GM20000 (cell line): ENCODE results near the gene DHX58.
"Not testable (repeated sequence)": the region's sequence is repeated elsewhere in the genome, so short reads cannot be mapped to it uniquely, and the experiment has no call there.

Source experiments
- DNase-seq: peaks from one replicate; pipeline ENCODE4 v3.0.0; 2012; ENCODE audit warnings: low spot score
- TF ChIP-seq, protein P1 (sequence below): IDR thresholded peaks from 2 replicates; pipeline ENCODE4 v1.5.1; 2012; ENCODE audit warnings: mild to moderate bottlenecking, control low read depth; ENCODE audit errors: extremely low read depth, missing control alignments

DHX58 gene

DNA sequence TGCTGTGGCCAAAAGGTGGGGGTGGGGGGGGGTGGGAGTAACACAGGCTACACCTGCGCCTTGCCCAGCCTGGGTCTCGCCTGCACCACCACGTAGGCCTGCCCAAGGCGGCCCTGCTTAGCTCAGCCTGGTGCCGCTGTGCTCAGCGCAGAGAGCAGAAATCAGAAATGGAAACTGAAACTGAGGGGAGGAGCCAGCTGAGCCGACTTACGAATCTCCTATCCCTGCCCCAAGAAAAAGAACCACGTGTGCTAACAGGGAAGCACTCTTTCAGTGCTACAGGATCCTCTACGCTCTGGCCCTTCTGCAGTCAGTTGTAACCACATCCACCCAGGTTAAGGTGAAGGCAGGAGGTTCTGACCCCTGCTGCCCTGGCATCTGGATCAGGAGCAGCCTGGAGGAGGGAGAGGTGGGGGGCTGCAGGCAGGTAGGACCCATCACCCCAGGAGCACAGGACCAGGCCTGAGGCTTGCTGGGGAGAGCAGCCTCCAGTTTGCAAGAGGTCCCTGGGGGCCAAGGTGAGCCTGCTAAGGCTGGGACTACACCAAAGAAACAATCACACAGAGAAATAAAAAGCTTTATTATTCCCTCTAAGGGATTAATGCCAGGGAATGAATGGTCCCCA lies at the start of gene DHX58:
DHX58 (minus strand) TSS at position 163 of the 625 bp plus-strand sequence. CDS start 822 bp downstream, outside the sequence.
- peak; percentile 93 for DNase-seq

DNA sequence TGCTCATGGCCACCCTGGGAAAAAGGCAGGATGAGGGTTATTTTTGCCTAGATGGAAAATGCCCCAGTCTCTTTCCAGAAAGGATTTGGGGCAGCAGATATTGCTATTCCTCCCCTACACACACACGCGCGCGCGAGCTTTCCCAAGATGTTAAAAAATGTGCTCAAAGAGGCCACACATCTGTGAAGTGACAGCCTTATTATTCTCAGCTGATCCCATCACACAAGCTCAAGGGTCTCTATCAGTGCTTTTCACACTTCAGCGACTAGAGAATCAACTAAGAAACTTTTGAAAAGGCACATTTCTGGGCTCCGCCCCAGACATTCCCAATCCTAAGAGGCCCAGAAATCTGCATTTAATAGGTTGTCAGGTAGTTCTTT lies 48.0 kb upstream of the DHX58 start:
- TF ChIP-seq, protein P1, sequence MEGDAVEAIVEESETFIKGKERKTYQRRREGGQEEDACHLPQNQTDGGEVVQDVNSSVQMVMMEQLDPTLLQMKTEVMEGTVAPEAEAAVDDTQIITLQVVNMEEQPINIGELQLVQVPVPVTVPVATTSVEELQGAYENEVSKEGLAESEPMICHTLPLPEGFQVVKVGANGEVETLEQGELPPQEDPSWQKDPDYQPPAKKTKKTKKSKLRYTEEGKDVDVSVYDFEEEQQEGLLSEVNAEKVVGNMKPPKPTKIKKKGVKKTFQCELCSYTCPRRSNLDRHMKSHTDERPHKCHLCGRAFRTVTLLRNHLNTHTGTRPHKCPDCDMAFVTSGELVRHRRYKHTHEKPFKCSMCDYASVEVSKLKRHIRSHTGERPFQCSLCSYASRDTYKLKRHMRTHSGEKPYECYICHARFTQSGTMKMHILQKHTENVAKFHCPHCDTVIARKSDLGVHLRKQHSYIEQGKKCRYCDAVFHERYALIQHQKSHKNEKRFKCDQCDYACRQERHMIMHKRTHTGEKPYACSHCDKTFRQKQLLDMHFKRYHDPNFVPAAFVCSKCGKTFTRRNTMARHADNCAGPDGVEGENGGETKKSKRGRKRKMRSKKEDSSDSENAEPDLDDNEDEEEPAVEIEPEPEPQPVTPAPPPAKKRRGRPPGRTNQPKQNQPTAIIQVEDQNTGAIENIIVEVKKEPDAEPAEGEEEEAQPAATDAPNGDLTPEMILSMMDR, result no peak
- no peak for DNase-seq

More for the DNA sequence above, at the start of gene DHX58:
- TF ChIP-seq, protein P1, result no peak

DNA sequence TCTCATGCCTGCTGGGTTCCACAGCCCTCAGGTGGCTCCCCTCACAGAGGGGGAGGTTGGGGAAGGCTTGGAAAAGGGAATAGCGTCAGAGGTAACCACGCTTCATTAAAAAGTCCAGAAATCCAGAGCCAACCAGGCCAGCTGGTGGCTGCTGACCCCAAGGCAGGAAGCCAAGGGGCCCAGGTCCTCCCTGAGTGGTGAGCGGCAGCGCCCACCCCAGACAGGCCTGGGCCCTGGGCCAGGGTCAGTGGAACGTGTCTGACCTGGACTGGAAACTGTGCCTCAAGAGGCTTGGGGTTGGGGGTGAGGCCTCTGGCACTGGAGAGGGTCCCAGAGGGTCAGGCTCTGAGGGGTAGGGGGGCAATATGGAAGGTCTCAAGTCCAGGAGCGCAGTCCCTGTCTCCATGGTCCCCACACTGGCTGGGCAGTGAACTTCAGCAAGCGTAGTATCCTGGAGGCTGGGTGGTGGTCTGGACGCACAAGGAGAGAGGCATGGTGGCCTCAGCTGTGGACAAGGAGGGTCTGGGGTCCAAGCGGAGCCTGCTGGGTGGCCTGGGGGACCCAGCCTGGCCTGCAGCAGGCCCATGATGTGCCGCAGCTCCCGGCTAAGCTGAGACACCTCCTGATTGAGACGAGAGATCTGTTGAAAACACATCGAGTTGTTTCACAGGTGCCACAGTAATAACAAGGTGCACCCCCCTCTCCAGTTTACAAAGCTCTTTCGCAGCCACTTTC lies 47.4 kb upstream of the DHX58 start:
- TF ChIP-seq, protein P1, result no peak
- no peak for DNase-seq

DNA sequence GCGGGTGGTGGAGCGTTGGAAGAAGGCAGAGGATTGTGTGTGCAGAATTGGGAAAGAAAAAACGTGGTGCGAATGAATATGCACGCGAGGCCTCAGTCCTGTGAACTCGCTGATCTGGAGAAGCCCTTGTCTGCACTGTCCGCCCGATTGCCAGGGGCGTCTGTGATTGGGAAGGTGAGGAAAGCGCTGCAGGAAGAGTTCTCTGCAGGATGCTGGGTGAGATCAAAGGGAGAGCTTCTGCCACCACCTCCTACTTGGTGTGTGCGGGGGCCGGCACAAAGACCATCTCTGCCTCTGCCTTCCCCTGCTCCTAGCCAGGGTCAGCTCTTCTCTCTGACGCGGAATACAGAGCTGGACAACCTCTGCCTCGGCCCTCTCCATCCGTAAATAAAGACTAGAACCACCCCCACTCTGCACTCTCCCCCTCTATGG lies 43.1 kb upstream of the DHX58 start:
- no peak for DNase-seq
- TF ChIP-seq, protein P1, result no peak

DNA sequence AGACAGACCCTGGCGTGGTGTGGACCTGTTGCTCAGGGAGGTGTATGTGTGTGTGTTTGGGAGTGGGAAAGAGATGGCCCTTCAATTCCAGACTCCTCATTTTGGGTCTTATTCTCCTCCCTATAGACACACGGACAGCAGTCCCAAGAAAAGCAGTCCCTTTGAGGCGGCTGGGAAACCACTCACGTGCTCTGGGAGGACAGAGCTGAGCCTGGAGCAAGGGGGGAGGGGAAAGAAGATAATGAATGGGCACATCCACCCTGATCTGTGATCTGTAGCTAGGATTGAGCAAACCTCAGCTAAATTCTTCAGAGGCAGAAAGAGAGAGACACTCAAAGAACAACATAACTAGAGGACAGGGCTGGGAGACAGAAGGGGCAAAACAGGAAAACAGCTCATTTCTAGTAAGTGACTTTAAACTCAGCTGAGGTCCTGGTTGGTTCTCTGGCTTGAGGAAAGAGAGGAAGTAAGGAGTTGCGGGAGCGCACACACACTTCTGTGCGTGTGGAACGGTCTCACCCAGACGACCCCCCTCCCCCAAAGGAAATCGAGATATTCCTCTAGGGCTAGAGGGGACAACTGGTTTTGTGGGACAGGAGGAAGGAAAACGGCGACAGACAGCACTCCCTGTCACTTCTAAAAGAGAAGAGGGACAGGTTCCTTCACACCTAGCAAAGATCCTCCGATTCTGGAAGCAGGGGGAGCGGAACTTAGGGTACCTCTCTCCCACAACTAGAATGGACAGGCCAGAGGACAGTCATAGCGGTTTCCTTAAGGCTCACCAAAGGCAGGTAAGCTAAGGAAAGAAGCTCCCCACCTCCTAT lies 41.6 kb upstream of the DHX58 start:
- no peak for DNase-seq
- TF ChIP-seq, protein P1, result no peak

DNA sequence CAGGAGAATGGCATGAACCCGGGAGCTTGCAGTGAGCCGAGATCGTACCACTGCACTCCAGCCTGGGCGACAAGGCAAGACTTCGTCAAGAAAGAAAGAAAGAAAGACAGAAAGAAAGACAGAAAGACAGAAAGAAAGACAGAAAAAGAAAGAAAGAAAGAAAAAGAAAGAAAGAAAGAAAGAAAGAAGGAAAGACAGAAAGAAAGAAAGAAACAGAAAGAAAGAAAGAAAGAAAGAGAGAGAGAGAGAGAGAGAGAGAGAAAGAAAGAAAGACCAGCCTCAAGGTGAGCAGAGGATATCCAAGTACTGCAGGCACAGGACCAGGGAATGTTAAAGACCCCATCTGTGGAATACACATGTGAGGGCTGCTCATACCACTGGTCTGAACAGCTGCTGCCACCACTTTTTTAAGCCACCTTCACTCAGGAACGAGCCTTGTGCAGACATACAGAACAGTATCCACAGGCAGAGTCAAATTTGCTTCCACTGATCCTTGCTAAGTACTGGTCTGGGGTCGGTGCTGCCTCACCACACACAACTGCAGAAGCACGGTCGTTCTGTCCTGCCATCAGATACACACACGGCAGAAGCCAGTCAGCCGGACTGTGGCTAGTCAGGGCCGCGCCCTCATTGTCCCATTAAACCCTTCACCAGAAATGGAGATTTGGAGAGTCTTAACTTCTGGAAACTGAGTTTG lies 34.5 kb upstream of the DHX58 start:
- TF ChIP-seq, protein P1, result no peak
- no peak for DNase-seq

DNA sequence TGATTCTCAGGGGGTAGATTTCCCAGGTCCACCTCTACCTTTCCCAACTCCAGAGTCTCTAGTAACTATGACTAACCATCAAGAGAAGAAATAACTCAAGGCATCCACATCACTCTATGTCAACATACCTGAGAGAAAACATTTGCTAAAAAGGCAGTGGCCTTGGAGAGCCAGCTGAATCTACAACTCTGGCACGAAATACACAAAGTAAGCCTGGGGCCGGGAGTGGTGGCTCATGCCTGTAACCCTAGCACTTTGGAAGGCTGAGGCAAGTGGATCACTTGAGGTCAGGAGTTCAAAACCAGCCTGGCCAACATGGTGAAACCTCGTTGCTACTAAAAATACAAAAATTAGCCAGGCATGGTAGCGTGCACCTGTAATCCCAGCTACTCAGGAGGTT lies 30.6 kb upstream of the DHX58 start:
- DNase-seq, result not testable (repeated sequence)
